Stimulated activated CD8-positive, alpha-beta memory T cell treated with anti-CD3 and anti-CD28 coated beads, Interleukin-15, amount 100 ng/mL, for 1 hour (primary cell): ENCODE data around the gene TUBA3D.
"Not testable (repeated sequence)": the region's sequence is repeated elsewhere in the genome, so short reads cannot be mapped to it uniquely, and the experiment has no call there.

Experiments used
- DNase-seq: peaks from one replicate; pipeline ENCODE4 v3.0.0-alpha.2; 2020; ENCODE audit warnings: low read depth

Gene TUBA3D

GRCh38 chr2:131483981-131484820 is 8.3 kb downstream of the TUBA3D start:
- not testable (repeated sequence) for DNase-seq

- not testable (repeated sequence) for DNase-seq
These were observed 9.1 kb downstream of the TUBA3D start for GRCh38 chr2:131484906-131485460.

- DNase-seq, result not testable (repeated sequence)
These were observed 10.4 kb downstream of the TUBA3D start for GRCh38 chr2:131486201-131486902.

GRCh38 chr2:131488306-131489205 is 12.6 kb downstream of the TUBA3D start:
- DNase-seq, result no peak

- not testable (repeated sequence) for DNase-seq
These were observed 14.9 kb downstream of the TUBA3D start for GRCh38 chr2:131490616-131491468.

- DNase-seq, result not testable (repeated sequence)
These were observed 15.5 kb downstream of the TUBA3D start for GRCh38 chr2:131491469-131491836.

GRCh38 chr2:131492015-131492417 is 16.1 kb downstream of the TUBA3D start, which contains the start of gene MZT2A:
MZT2A (minus strand) TSS chr2:131492397; CDS start chr2:131492376, 21 bp downstream.
- DNase-seq, result not testable (repeated sequence)

- DNase-seq, result peak; percentile 85
These were observed 16.7 kb downstream of the TUBA3D start for GRCh38 chr2:131492418-131493198.

GRCh38 chr2:131493199-131493968 is 17.5 kb downstream of the TUBA3D start:
- DNase-seq, result no peak

- not testable (repeated sequence) for DNase-seq
These were observed 19.6 kb downstream of the TUBA3D start for GRCh38 chr2:131495506-131495905.

GRCh38 chr2:131498321-131498973 is 22.5 kb downstream of the TUBA3D start:
- DNase-seq, result not testable (repeated sequence)

- DNase-seq, result not testable (repeated sequence)
These were observed 27.7 kb downstream of the TUBA3D start for GRCh38 chr2:131503587-131503986.

- DNase-seq, result not testable (repeated sequence)
These were observed 28.3 kb downstream of the TUBA3D start for GRCh38 chr2:131504082-131504750.

GRCh38 chr2:131509615-131510014 is 33.7 kb downstream of the TUBA3D start:
- no peak for DNase-seq

GRCh38 chr2:131511291-131511968 is 35.5 kb downstream of the TUBA3D start:
- not testable (repeated sequence) for DNase-seq

GRCh38 chr2:131511969-131512870 is 36.3 kb downstream of the TUBA3D start:
- DNase-seq, result not testable (repeated sequence)
